Lung (tissue), 12 donors: ENCODE data around the gene RIOK1. TPM values are rescaled to one million over a fixed set of nuclear protein-coding genes. Genes with fewer than 3 reads are reported as not detected.

ENCODE experiments used
- ATAC-seq: fragments of 200-7000 bp; cut with Tn5 transposase; one replicate; pipeline ENCODE4 v1.9.1; 2020; ENCODE audit warnings: moderate number of reproducible peaks; ENCODE audit not compliant: insufficient read depth, low FRiP score
- DNase-seq, 3 donors: peaks; one replicate each; pipeline ENCODE4 v3.0.0-alpha.2; 2013 to 2017
- H3K27ac ChIP-seq, 2 donors: one replicate each; pipeline ENCODE4 v1.5.1; 2013; ENCODE audit warnings: mild to moderate bottlenecking in 2 of 2, moderate library complexity in 2 of 2, control low read depth in 1 of 2, inconsistent platforms in 1 of 2, low read depth in 1 of 2, low read length in 1 of 2
- H3K27me3 ChIP-seq, 3 donors: one replicate each; pipeline ENCODE4 v1.5.1; 2013; ENCODE audit warnings: low read length in 2 of 3; ENCODE audit not compliant: control insufficient read depth in 3 of 3, insufficient read depth in 3 of 3
- H3K36me3 ChIP-seq, 4 donors: one replicate each; pipeline ENCODE4 v1.5.1; 2013; ENCODE audit warnings: low read length in 4 of 4, mild to moderate bottlenecking in 1 of 4, moderate library complexity in 1 of 4; ENCODE audit not compliant: control insufficient read depth in 4 of 4, insufficient read depth in 4 of 4
- H3K4me1 ChIP-seq, 5 donors: one replicate each; pipeline ENCODE4 v1.5.1; 2013; ENCODE audit warnings: low read length in 5 of 5, mild to moderate bottlenecking in 2 of 5, moderate library complexity in 1 of 5; ENCODE audit not compliant: control insufficient read depth in 5 of 5, insufficient read depth in 5 of 5
- H3K4me3 ChIP-seq: one replicate; pipeline ENCODE4 v1.5.1; 2013; ENCODE audit warnings: mild to moderate bottlenecking, control low read depth, moderate library complexity
- H3K9ac ChIP-seq, 2 donors: one replicate each; pipeline ENCODE4 v1.5.1; 2013; ENCODE audit warnings: low read length in 2 of 2, control low read depth in 1 of 2; ENCODE audit not compliant: insufficient read depth in 1 of 2
- H3K9me3 ChIP-seq, 4 donors: one replicate each; pipeline ENCODE4 v1.5.1; 2013; ENCODE audit warnings: low read length in 3 of 4, mild to moderate bottlenecking in 1 of 4, moderate library complexity in 1 of 4; ENCODE audit not compliant: control insufficient read depth in 4 of 4, insufficient read depth in 3 of 4
- CTCF ChIP-seq: IDR thresholded peaks from 2 replicates; pipeline ENCODE4 v1.5.1; 2012; ENCODE audit warnings: mild to moderate bottlenecking; ENCODE audit errors: control extremely low read depth, extremely low read depth
- WGBS, 2 donors: extraction: QIAGEN DNeasy Blood & Tissue Kit; methylation state at CpG; one replicate each; pipeline ENCODE4 v1.1.7; 2013; 5-methylcytosine and 5-hydroxymethylcytosine counted together
- polyA plus RNA-seq, 2 donors: library from polyadenylated mRNA; stranded (reverse); fragments of 200-250 nt; gene quantifications; one replicate each; pipeline ENCODE4 v1.2.1, GENCODE V29; 2013
- total RNA-seq, 2 donors: library from RNA; depleted of rRNA in 1 of 2; stranded (reverse); fragments of >200 nt in 1 of 2; gene quantifications; one replicate each; pipeline ENCODE4 v1.2.1, GENCODE V29; 2014 to 2021
- donor health status: control.
- donor health status: control.
- donor health status: Bipolar disorder and iron deficiency.
- donor health status: healthy.
- donor health status: DM: yes; HTN: yes; CAD: no.

RIOK1 gene
- total and polyA plus RNA-seq, 4 donors, result 10.2 to 25.4 (median 15.1) TPM

DNA sequence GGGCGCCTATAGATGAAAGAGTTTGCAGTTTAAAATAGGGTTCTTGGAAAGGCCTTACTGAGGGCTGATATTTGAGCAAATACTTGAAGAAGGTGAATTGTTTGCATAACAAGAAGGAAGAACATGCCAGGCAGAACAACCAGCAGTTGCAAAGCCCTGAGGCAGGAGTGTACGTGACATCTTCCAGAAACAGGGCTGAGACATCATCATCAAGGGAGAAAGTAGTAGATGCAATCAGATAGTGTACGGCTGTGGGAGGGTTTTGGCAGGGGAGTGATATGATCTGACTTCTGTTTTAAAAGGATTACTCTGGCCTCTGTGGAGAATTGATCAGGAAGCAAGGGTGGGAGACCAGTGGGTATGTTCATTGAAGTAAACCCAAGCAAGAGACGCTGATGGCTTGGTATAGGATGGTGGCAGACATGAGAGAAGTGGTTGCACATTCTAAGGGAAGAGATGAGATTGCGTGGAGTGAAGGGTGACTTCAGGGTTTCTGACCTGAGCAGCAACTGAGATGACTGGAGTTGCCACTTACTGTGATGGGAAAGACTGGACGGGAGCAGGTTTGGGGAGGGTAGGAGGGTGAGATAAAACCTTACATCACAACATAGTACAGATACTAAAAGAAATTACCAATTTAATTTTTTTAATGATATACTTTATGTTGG is 28.8 kb downstream of the RIOK1 start:
- WGBS, 2 donors, result 76 to 87% methylated on average over 6 of the region's 6 CpGs
- H3K4me1 ChIP-seq, result peaks cover 0 to 22% (median 7%) of the 10 kb centered on the region in 5 donors
- H3K9me3 ChIP-seq, result no peaks in the 10 kb centered on the region
- no peak overlapping the region for H3K4me3 ChIP-seq
- no peak for TF ChIP-seq CTCF
- peaks cover 15 to 31% (median 20%) of the 10 kb centered on the region in 4 donors for H3K36me3 ChIP-seq
- DNase-seq, result peak in 2 of 3 donors; percentile 20 to 45
- no peak overlapping the region for H3K27ac ChIP-seq
- H3K27me3 ChIP-seq, result no peaks in the 10 kb centered on the region
- no peak overlapping the region for H3K9ac ChIP-seq
- no peak for ATAC-seq

DNA sequence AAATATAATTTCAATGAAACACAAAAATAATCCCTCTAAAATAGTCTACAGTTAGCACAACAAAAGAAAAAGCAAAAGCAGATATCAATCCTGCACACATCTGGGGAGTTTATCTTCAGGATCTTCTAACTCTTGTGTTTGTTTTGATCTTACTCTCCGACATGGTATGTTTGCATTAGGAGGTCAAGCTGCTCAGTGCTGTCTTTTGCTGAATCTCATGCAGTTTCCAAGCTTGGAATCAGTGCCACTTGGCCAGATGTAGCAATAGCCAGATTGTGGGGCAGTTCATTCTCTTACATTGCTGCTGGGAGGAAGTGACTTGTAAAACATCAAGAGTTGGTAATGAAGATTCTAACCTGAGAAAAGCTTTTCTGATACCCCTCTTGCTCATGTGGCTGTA is 29.5 kb downstream of the RIOK1 start:
- 57 to 62% methylated on average over 1 of the region's 1 CpG for WGBS, 2 donors

DNA sequence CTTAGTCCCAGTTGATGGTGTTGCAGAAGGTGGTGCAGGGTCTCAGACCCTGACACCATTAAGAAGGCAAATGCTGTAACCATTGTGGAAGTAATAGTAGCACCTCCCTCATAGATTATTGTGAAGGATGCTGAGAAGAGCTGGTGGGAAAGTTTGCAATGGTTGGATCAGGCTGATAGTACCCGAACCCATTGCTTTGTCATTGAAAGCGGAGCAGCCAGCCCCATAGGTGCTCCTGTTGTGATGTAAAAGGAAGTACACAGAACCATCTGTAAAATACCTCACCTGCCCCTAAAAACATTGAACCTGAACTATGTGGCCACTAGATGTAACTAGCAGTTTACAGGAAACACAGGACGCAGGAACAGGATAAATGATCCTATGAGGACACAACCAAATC is 31.5 kb downstream of the RIOK1 start:
- no peak for TF ChIP-seq CTCF
- no peak for ATAC-seq
- H3K4me1 ChIP-seq, result peaks cover 0 to 22% (median 7%) of the 10 kb centered on the region in 5 donors
- H3K9ac ChIP-seq, result no peak overlapping the region
- peaks cover 0 to 3% (median 0%) of the 10 kb centered on the region in 4 donors for H3K9me3 ChIP-seq
- no peaks in the 10 kb centered on the region for H3K27me3 ChIP-seq
- no peak overlapping the region for H3K4me3 ChIP-seq
- no peak for DNase-seq
- H3K36me3 ChIP-seq, result peaks cover 2 to 13% (median 7%) of the 10 kb centered on the region in 4 donors
- WGBS, 2 donors, result 94 to 96% methylated on average over 3 of the region's 3 CpGs
- no peak overlapping the region for H3K27ac ChIP-seq

More for the DNA sequence above, 29.5 kb downstream of the RIOK1 start:
- H3K36me3 ChIP-seq, result peaks cover 10 to 28% (median 18%) of the 10 kb centered on the region in 4 donors
- H3K4me3 ChIP-seq, result no peak overlapping the region
- peaks cover 0 to 22% (median 7%) of the 10 kb centered on the region in 5 donors for H3K4me1 ChIP-seq
- no peaks in the 10 kb centered on the region for H3K9me3 ChIP-seq
- no peak overlapping the region for H3K27ac ChIP-seq
- no peak for ATAC-seq
- H3K9ac ChIP-seq, result no peak overlapping the region
- H3K27me3 ChIP-seq, result no peaks in the 10 kb centered on the region
- no peak for TF ChIP-seq CTCF
- peak; percentile 37 to 75 (median 60) for DNase-seq
